Spleen (tissue), 7 donors: ENCODE results near the gene ST6GALNAC3.

Experiments
- POLR2A ChIP-seq, 3 donors: fragments of 450-650 bp; IDR thresholded peaks; one replicate each; pipeline ENCODE4 v1.5.1; 2017; ENCODE audit warnings: antibody characterized with exemption in 3 of 3, mild to moderate bottlenecking in 1 of 3
- POLR2AphosphoS5 ChIP-seq, 3 donors: sonication (generic); formaldehyde crosslinking; IDR thresholded peaks; one replicate each; pipeline ENCODE4 v1.5.1; 2017; ENCODE audit warnings: antibody characterized with exemption in 3 of 3
- TF ChIP-seq, protein P1 (sequence below), 11 experiments: fragments of 200-600 bp in 7 of 11; fragments of 450-650 bp in 4 of 11; sonication (generic) in 4 of 11; IDR thresholded peaks in 8 of 11; conservative IDR thresholded peaks in 3 of 11; 1 replicate in 7 of 11; 2 replicates in 4 of 11; pipeline versions ENCODE4 v1.4.0 to v1.8.0; 2016 to 2021; ENCODE audit warnings: antibody characterized with exemption in 11 of 11, inconsistent platforms in 4 of 11, mild to moderate bottlenecking in 1 of 11
- donor health status: DM: no; HTN: no; CAD: no; lungs with moderate emphysema.
- donor health status: DM: no; HTN: no; CAD: no.
- donor health status: DM: no; HTN: no; CAD: no.

DNA sequence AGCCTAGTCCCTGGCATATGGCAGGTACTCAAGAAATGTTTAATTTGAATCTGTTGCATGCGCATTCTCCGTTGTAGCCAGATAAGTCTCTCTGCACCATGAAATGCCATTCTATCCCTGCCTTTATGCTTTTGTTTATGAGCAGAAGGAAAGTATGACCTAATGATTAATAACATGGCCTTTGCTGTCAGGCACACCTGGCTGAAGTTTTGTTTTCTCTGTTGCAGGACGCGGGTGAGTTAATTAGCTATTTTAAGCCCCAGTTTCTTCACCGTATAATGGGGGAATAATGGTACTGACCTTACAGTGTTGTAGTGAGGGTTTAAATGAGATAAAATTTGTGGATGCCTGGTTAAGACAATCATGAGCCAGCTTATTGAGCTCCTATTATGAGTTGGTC, 87.7 kb downstream of the ST6GALNAC3 start:
- TF ChIP-seq, protein P1, sequence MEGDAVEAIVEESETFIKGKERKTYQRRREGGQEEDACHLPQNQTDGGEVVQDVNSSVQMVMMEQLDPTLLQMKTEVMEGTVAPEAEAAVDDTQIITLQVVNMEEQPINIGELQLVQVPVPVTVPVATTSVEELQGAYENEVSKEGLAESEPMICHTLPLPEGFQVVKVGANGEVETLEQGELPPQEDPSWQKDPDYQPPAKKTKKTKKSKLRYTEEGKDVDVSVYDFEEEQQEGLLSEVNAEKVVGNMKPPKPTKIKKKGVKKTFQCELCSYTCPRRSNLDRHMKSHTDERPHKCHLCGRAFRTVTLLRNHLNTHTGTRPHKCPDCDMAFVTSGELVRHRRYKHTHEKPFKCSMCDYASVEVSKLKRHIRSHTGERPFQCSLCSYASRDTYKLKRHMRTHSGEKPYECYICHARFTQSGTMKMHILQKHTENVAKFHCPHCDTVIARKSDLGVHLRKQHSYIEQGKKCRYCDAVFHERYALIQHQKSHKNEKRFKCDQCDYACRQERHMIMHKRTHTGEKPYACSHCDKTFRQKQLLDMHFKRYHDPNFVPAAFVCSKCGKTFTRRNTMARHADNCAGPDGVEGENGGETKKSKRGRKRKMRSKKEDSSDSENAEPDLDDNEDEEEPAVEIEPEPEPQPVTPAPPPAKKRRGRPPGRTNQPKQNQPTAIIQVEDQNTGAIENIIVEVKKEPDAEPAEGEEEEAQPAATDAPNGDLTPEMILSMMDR (IDR thresholded peaks at IDR 0.05 in 8 of 11, conservative IDR thresholded peaks at IDR 0.05 in 3 of 11) = no peak
- no peak for TF ChIP-seq POLR2A (IDR thresholded peaks at IDR 0.05)
- TF ChIP-seq POLR2AphosphoS5 (IDR thresholded peaks at IDR 0.05) = no peak
